H1 (cell line): ENCODE measurements around the gene GULP1. TPM values are rescaled to one million over a fixed set of nuclear protein-coding genes. Genes with fewer than 3 reads are reported as not detected.

Experiments
- CTCF ChIA-PET: fragments of 300-600 bp; sonication (Branson Sonifier 250); formaldehyde crosslinking; loops from one replicate; lab custom pipeline; 2021; ENCODE audit not compliant: partially characterized antibody; lab: Charles Lee
- POLR2A ChIA-PET: fragments of 300-600 bp; sonication (Branson Sonifier 250); formaldehyde crosslinking; loops from one replicate; lab custom pipeline; 2021; ENCODE audit warnings: inconsistent platforms; ENCODE audit not compliant: partially characterized antibody; lab: Charles Lee
- DNase-seq, 2 experiments: peaks; one replicate each; pipeline versions ENCODE4 v3.0.0 to v3.0.0-alpha.2; 2010 to 2022; ENCODE audit warnings: low spot score in 2 of 2, low read depth in 1 of 2, mixed read lengths in 1 of 2
- FAIRE-seq: peaks from 2 replicates; lab custom pipeline; 2011; peaks lifted over from hg19 to GRCh38; lab: Jason Lieb, UNC
- H2AFZ ChIP-seq: 2 replicates; pipeline ENCODE4 v1.8.1; 2012; ENCODE audit warnings: low read length, inconsistent platforms
- H2AK5ac ChIP-seq: 2 replicates; pipeline ENCODE4 v1.6.1; 2013; ENCODE audit warnings: low read depth, low read length
- H2BK120ac ChIP-seq: replicated peaks from 2 replicates; pipeline ENCODE3; 2013; ENCODE audit warnings: low read depth, low read length, inconsistent platforms
- H2BK12ac ChIP-seq: 2 replicates; pipeline ENCODE4 v1.6.1; 2013; ENCODE audit warnings: low read depth, low read length
- H2BK15ac ChIP-seq: 2 replicates; pipeline ENCODE4 v1.6.1; 2013; ENCODE audit warnings: low read length
- H2BK20ac ChIP-seq: 2 replicates; pipeline ENCODE4 v1.6.1; 2013; ENCODE audit warnings: low read length
- H2BK5ac ChIP-seq: 2 replicates; pipeline ENCODE4 v1.6.1; 2013; ENCODE audit warnings: low read depth, low read length
- H3K14ac ChIP-seq: 2 replicates; pipeline ENCODE4 v1.6.1; 2013; ENCODE audit warnings: inconsistent platforms; ENCODE audit not compliant: insufficient read length
- H3K18ac ChIP-seq: 2 replicates; pipeline ENCODE4 v1.6.1; 2013; ENCODE audit warnings: low read length; ENCODE audit errors: extremely low read depth
- H3K23ac ChIP-seq: 2 replicates; pipeline ENCODE4 v1.6.1; 2013; ENCODE audit warnings: inconsistent platforms; ENCODE audit not compliant: insufficient read length
- H3K23me2 ChIP-seq: 2 replicates; pipeline ENCODE4 v1.6.1; 2013; ENCODE audit warnings: low read depth, low read length
- H3K27ac ChIP-seq: 2 replicates; pipeline ENCODE4 v1.6.1; 2011; ENCODE audit warnings: low read depth, low read length, inconsistent platforms
- H3K27me3 ChIP-seq, 4 experiments: replicated peaks in 1 of 4; 1 replicate in 1 of 4; 2 replicates in 3 of 4; pipeline versions ENCODE4 v1.6.1 to v1.8.1; 2011 to 2013; ENCODE audit warnings: low read length in 3 of 4, mild to moderate bottlenecking in 3 of 4, inconsistent platforms in 2 of 4, mixed read lengths in 2 of 4, moderate library complexity in 1 of 4; ENCODE audit not compliant: control insufficient read depth in 3 of 4, insufficient read depth in 3 of 4; ENCODE audit errors: extremely low read depth in 1 of 4
- H3K36me3 ChIP-seq, 4 experiments: 2 replicates each; pipeline versions ENCODE4 v1.6.1 to v1.8.1; 2011 to 2013; ENCODE audit warnings: mild to moderate bottlenecking in 4 of 4, low read length in 3 of 4, moderate library complexity in 2 of 4, control low read depth in 1 of 4, inconsistent platforms in 1 of 4; ENCODE audit not compliant: insufficient read depth in 4 of 4, control insufficient read depth in 2 of 4
- H3K4ac ChIP-seq: replicated peaks from 2 replicates; pipeline ENCODE3; 2013; ENCODE audit warnings: low read length, low read depth, mixed read lengths, inconsistent platforms; ENCODE audit not compliant: insufficient read length
- H3K4me1 ChIP-seq, 4 experiments: replicated peaks in 1 of 4; 1 replicate in 1 of 4; 2 replicates in 3 of 4; pipeline versions ENCODE4 v1.6.1 to v1.8.1; 2011 to 2013; ENCODE audit warnings: low read length in 3 of 4, inconsistent platforms in 2 of 4, mixed read lengths in 1 of 4; ENCODE audit not compliant: insufficient read depth in 4 of 4, control insufficient read depth in 3 of 4
- H3K4me2 ChIP-seq, 2 experiments: 2 replicates each; pipeline versions ENCODE4 v1.6.1 to v1.8.1; 2011 to 2013; ENCODE audit warnings: low read depth in 2 of 2, low read length in 2 of 2, control low read depth in 1 of 2, inconsistent platforms in 1 of 2, mild to moderate bottlenecking in 1 of 2; ENCODE audit not compliant: insufficient read depth in 1 of 2
- H3K4me3 ChIP-seq, 4 experiments: fragments of 200-600, 300-600 bp in 1 of 4; sonication (generic), shearing (Covaris generic), sonication (Bioruptor Twin) in 1 of 4; 2 replicates each; pipeline versions ENCODE4 v1.5.1 to v1.8.1; 2011 to 2016; ENCODE audit warnings: low read length in 4 of 4, low read depth in 3 of 4, control low read depth in 2 of 4, inconsistent platforms in 2 of 4, mild to moderate bottlenecking in 2 of 4, mixed read lengths in 1 of 4, moderate library complexity in 1 of 4; ENCODE audit not compliant: insufficient read depth in 2 of 4; ENCODE audit errors: extremely low read depth in 1 of 4
- H3K56ac ChIP-seq: replicated peaks from 2 replicates; pipeline ENCODE3; 2013; ENCODE audit warnings: low read depth, mild to moderate bottlenecking, mixed read lengths, low read length, inconsistent platforms; ENCODE audit not compliant: insufficient read length
- H3K79me1 ChIP-seq: 2 replicates; pipeline ENCODE4 v1.6.1; 2013; ENCODE audit warnings: low read depth, low read length, control low read depth
- H3K79me2 ChIP-seq, 2 experiments: 2 replicates each; pipeline versions ENCODE4 v1.6.1 to v1.8.1; 2012 to 2013; ENCODE audit warnings: low read length in 2 of 2, mild to moderate bottlenecking in 2 of 2, inconsistent platforms in 1 of 2; ENCODE audit not compliant: insufficient read depth in 2 of 2, control insufficient read depth in 1 of 2
- H3K9ac ChIP-seq, 4 experiments: replicated peaks in 1 of 4; 1 replicate in 1 of 4; 2 replicates in 3 of 4; pipeline versions ENCODE4 v1.6.1 to v1.8.1; 2011 to 2013; ENCODE audit warnings: low read depth in 3 of 4, low read length in 3 of 4, control low read depth in 2 of 4, mild to moderate bottlenecking in 2 of 4, moderate library complexity in 2 of 4, inconsistent platforms in 1 of 4; ENCODE audit errors: extremely low read depth in 1 of 4
- H3K9me3 ChIP-seq, 2 experiments: 2 replicates each; pipeline versions ENCODE4 v1.6.1 to v1.8.1; 2012 to 2013; ENCODE audit warnings: mild to moderate bottlenecking in 2 of 2, moderate library complexity in 2 of 2, control low read depth in 1 of 2, inconsistent platforms in 1 of 2, low read depth in 1 of 2, low read length in 1 of 2, mixed read lengths in 1 of 2; ENCODE audit not compliant: insufficient read depth in 2 of 2
- H4K20me1 ChIP-seq, 2 experiments: replicated peaks in 1 of 2; 2 replicates each; pipeline versions ENCODE3 to v1.8.1; 2011 to 2013; ENCODE audit warnings: inconsistent platforms in 2 of 2, low read length in 2 of 2, mild to moderate bottlenecking in 1 of 2; ENCODE audit not compliant: insufficient read depth in 2 of 2, control insufficient read depth in 1 of 2
- H4K5ac ChIP-seq: 2 replicates; pipeline ENCODE4 v1.6.1; 2013; ENCODE audit warnings: low read length, low read depth, mixed read lengths, inconsistent platforms; ENCODE audit not compliant: insufficient read length
- H4K8ac ChIP-seq: 2 replicates; pipeline ENCODE4 v1.8.0; 2013; ENCODE audit warnings: mild to moderate bottlenecking, moderate library complexity, low read length, inconsistent platforms; ENCODE audit not compliant: insufficient read depth; ENCODE audit errors: extremely low read depth
- H4K91ac ChIP-seq: replicated peaks from 2 replicates; pipeline ENCODE3; 2013; ENCODE audit warnings: low read length, mixed read lengths, inconsistent platforms; ENCODE audit not compliant: insufficient read length
- CEBPB ChIP-seq: IDR thresholded peaks from 2 replicates; pipeline ENCODE4 v1.6.1; 2012; ENCODE audit warnings: low read depth, low read length
- KDM5A ChIP-seq: fragments of 200-600 bp; IDR thresholded peaks from 2 replicates; pipeline ENCODE4 v1.7.1; 2012; ENCODE audit warnings: mild to moderate bottlenecking, low read length, inconsistent platforms, mixed read lengths
- SRF ChIP-seq: IDR thresholded peaks from 2 replicates; pipeline ENCODE4 v1.6.1; 2011; ENCODE audit warnings: mild to moderate bottlenecking, low read depth, low read length, moderate library complexity
- WGBS, 2 experiments: shearing (Covaris generic) in 1 of 2; methylation state at CpG; one replicate each; pipeline versions ENCODE4 v1.1.6 to v1.1.7; 2013 to 2015; ENCODE audit warnings: low lambda C conversion rate in 2 of 2, mixed read lengths in 2 of 2, inconsistent platforms in 1 of 2, low coverage in 1 of 2, missing lambda C conversion rate in 1 of 2; ENCODE audit not compliant: insufficient replicate concordance in 2 of 2, insufficient coverage in 1 of 2, insufficient read length in 1 of 2; ENCODE audit errors: extremely low coverage in 1 of 2, missing lambda C conversion rate in 1 of 2; 5-methylcytosine and 5-hydroxymethylcytosine counted together
- polyA plus RNA-seq, 7 experiments: library from polyadenylated mRNA; depleted of rRNA in 3 of 7; stranded (reverse) in 5 of 7; unstranded in 2 of 7; fragments of >200 nt in 5 of 7; fragments of 200-250 nt in 2 of 7; gene quantifications; 1 replicate in 5 of 7; 2 replicates in 1 of 7; 4 replicates in 1 of 7; pipeline versions ENCODE4 v1.2.1 to v1.2.3, GENCODE V29; 2011 to 2013; ENCODE audit warnings: missing spikeins in 2 of 7, mixed read lengths in 2 of 7
- total RNA-seq: library from RNA; stranded (reverse); fragmentation: NEBNext Ultra II Directional; extraction: Animal tissue kit (Norgen Biotek cat#: 25700); gene quantifications from 2 replicates; pipeline ENCODE4 v1.2.1, GENCODE V29; 2021

The GULP1 gene
- total and polyA plus RNA-seq, 2 of the 8 experiments (the other 6 are each of a cell fraction or from before 2014, with no cell fraction given), result 69.7 to 139 TPM

- H3K14ac ChIP-seq, result no peak overlapping the region
- no peak for TF ChIP-seq KDM5A
- TF ChIP-seq SRF, result no peak
- TF ChIP-seq CEBPB, result 0 out of 2 replicates have a peak, but pooled peaks have one; percentile 25
- TF ChIP-seq, all 59 proteins: peak for 1
- Histone ChIP-seq H2AK5ac (no peak overlapping the region), H2BK12ac (no peak overlapping the region), H3K23ac (no peak overlapping the region), H3K4me1 (peaks cover 0 to 18% (median 3%) of the 10 kb centered on the region in 4 experiments; a peak in 3 of 7 replicates), H3K27ac (no peak overlapping the region), H3K36me3 (no peaks in the 10 kb centered on the region), H4K5ac (no peak overlapping the region), H3K9me3 (no peaks in the 10 kb centered on the region), H4K91ac (no peak overlapping the region), H3K4me3 (no peak overlapping the region), H3K18ac (no peak overlapping the region), H3K9ac (no peak overlapping the region), H3K4me2 (no peak overlapping the region), H2BK5ac (no peak overlapping the region), H3K79me2 (peaks cover 0 to 85% of the 10 kb centered on the region in 2 experiments; a peak in 2 of 4 replicates), H2AFZ (no peak overlapping the region), H2BK20ac (no peak overlapping the region), H2BK15ac (no peak overlapping the region), H3K23me2 (no peaks in the 10 kb centered on the region), H4K8ac (no peak overlapping the region), H3K79me1 (no peaks in the 10 kb centered on the region), H3K27me3 (no peaks in the 10 kb centered on the region), H3K56ac (no peak overlapping the region), H3K4ac (no peak overlapping the region), H4K20me1 (no peaks in the 10 kb centered on the region), H2BK120ac (no peak overlapping the region)
- WGBS, 2 experiments, result 89% methylated on average over 1 of the region's 1 CpG; no CpG with 5 or more reads in 1 of the 2 experiments
- FAIRE-seq (peak; percentile 45), DNase-seq (no peak)
- ChIA-PET CTCF (no interaction called here), POLR2A (no interaction called here)
These were observed 149.7 kb downstream of the GULP1 start for GRCh38 chr2:188441288-188441947.
